Endothelial cell of umbilical vein (primary cell): ENCODE results near the gene PKD1L1. TPM values are rescaled to one million over a fixed set of nuclear protein-coding genes. Genes with fewer than 3 reads are reported as not detected.

Experiments used
- BruUV-seq: library from RNA; stranded (reverse); fragments of 400-500 nt; replicated peaks from 2 replicates; lab custom pipeline; 2021; lab: Mats Ljungman, UMichigan
- CTCF ChIA-PET: fragments of 300-600, 350-600 bp; sonication (Branson Sonifier 250); formaldehyde crosslinking; loops from one replicate; lab custom pipeline; 2021; ENCODE audit warnings: antibody characterized with exemption, inconsistent platforms; lab: Charles Lee
- POLR2A ChIA-PET: fragments of 300-600, 350-600 bp; sonication (Branson Sonifier 250); formaldehyde crosslinking; loops from one replicate; lab custom pipeline; 2021; ENCODE audit warnings: antibody characterized with exemption, inconsistent platforms; lab: Charles Lee
- DNase-seq: peaks from one replicate; pipeline ENCODE4 v3.0.0-alpha.2; 2011; ENCODE audit warnings: low read depth, low spot score
- FAIRE-seq: peaks from 2 replicates; lab custom pipeline; 2011; peaks lifted over from hg19 to GRCh38; lab: Jason Lieb, UNC
- H2AFZ ChIP-seq: 2 replicates; pipeline ENCODE4 v1.6.0; 2012; ENCODE audit warnings: low read depth, low read length, control low read depth, inconsistent platforms
- H3K27ac ChIP-seq: 2 replicates; pipeline ENCODE4 v1.5.1; 2011; ENCODE audit warnings: low read depth, mild to moderate bottlenecking, control low read depth, low read length, moderate library complexity; ENCODE audit not compliant: insufficient read depth
- H3K27me3 ChIP-seq, 2 experiments: 2 replicates each; pipeline versions ENCODE4 v1.6.0 to v1.6.1; 2011; ENCODE audit warnings: low read length in 2 of 2, mixed read lengths in 1 of 2; ENCODE audit not compliant: control insufficient read depth in 2 of 2, insufficient read depth in 2 of 2
- H3K36me3 ChIP-seq, 2 experiments: 2 replicates in 1 of 2; 3 replicates in 1 of 2; pipeline ENCODE4 v1.5.1; 2011; ENCODE audit warnings: low read length in 2 of 2, mild to moderate bottlenecking in 1 of 2, moderate library complexity in 1 of 2; ENCODE audit not compliant: control insufficient read depth in 2 of 2, insufficient read depth in 2 of 2; ENCODE audit errors: extremely low read depth in 1 of 2
- H3K4me1 ChIP-seq: 3 replicates; pipeline ENCODE4 v1.5.1; 2011; ENCODE audit warnings: mild to moderate bottlenecking, low read length; ENCODE audit not compliant: control insufficient read depth, insufficient read depth; ENCODE audit errors: extremely low read depth
- H3K4me2 ChIP-seq: 2 replicates; pipeline ENCODE4 v1.6.1; 2011; ENCODE audit warnings: low read length, control low read depth, mixed read lengths; ENCODE audit not compliant: insufficient read depth
- H3K4me3 ChIP-seq, 3 experiments: fragments of 200-600 bp in 1 of 3; sonication (generic), shearing (Covaris generic) in 1 of 3; replicated peaks in 1 of 3; 2 replicates each; pipeline ENCODE4 v1.5.1; 2011 to 2016; ENCODE audit warnings: control low read depth in 3 of 3, low read length in 3 of 3, mild to moderate bottlenecking in 2 of 3, inconsistent platforms in 1 of 3, low read depth in 1 of 3, moderate library complexity in 1 of 3; ENCODE audit not compliant: insufficient read depth in 1 of 3
- H3K79me2 ChIP-seq: 2 replicates; pipeline ENCODE4 v1.6.0; 2012; ENCODE audit warnings: low read length, inconsistent platforms; ENCODE audit not compliant: control insufficient read depth, insufficient read depth
- H3K9ac ChIP-seq: replicated peaks from 2 replicates; pipeline ENCODE3; 2011; ENCODE audit warnings: low read length, control low read depth; ENCODE audit not compliant: insufficient read depth; ENCODE audit errors: extremely low read depth
- H3K9me1 ChIP-seq: replicated peaks from 3 replicates; pipeline ENCODE4 v1.6.0; 2011; ENCODE audit warnings: mild to moderate bottlenecking, low read length; ENCODE audit not compliant: control insufficient read depth, insufficient read depth; ENCODE audit errors: extremely low read depth
- H3K9me3 ChIP-seq: replicated peaks from 2 replicates; pipeline ENCODE4 v1.5.1; 2012; ENCODE audit warnings: low read length, inconsistent platforms; ENCODE audit not compliant: control insufficient read depth, insufficient read depth
- H4K20me1 ChIP-seq: replicated peaks from 2 replicates; pipeline ENCODE3; 2011; ENCODE audit warnings: mild to moderate bottlenecking, low read length; ENCODE audit not compliant: control insufficient read depth, insufficient read depth; ENCODE audit errors: extremely low read depth
- CTCF ChIP-seq, 2 donors: IDR thresholded peaks; 1 replicate in 1 of 2; 2 replicates in 1 of 2; pipeline ENCODE4 v1.5.1; 2011; ENCODE audit warnings: low read length in 2 of 2, mild to moderate bottlenecking in 2 of 2, moderate library complexity in 2 of 2, control low read depth in 1 of 2, inconsistent platforms in 1 of 2, low read depth in 1 of 2; ENCODE audit not compliant: insufficient read depth in 1 of 2; ENCODE audit errors: extremely low read depth in 1 of 2
- EZH2 ChIP-seq: IDR thresholded peaks from 2 replicates; pipeline ENCODE4 v1.6.1; 2012; ENCODE audit warnings: borderline replicate concordance, low read depth, mild to moderate bottlenecking, moderate library complexity, low read length, inconsistent platforms; ENCODE audit not compliant: severe bottlenecking
- FOS ChIP-seq: IDR thresholded peaks from 2 replicates; pipeline ENCODE4 v1.6.1; 2011; ENCODE audit warnings: mild to moderate bottlenecking, low read length, moderate library complexity, borderline replicate concordance; ENCODE audit not compliant: insufficient read depth
- GATA2 ChIP-seq: IDR thresholded peaks from 2 replicates; pipeline ENCODE4 v1.7.0; 2011; ENCODE audit warnings: low read depth, mild to moderate bottlenecking, moderate library complexity, mixed read lengths, low read length; ENCODE audit not compliant: insufficient read length, insufficient read depth
- JUN ChIP-seq: IDR thresholded peaks from 2 replicates; pipeline ENCODE4 v1.6.1; 2011; ENCODE audit warnings: borderline replicate concordance, low read depth; ENCODE audit not compliant: insufficient read length, insufficient read depth
- MYC ChIP-seq: IDR thresholded peaks from one replicate; pipeline ENCODE4 v1.6.1; 2011; ENCODE audit warnings: mild to moderate bottlenecking, low read depth, low read length
- POLR2A ChIP-seq: IDR thresholded peaks from 2 replicates; pipeline ENCODE4 v1.6.1; 2012; ENCODE audit warnings: low read depth, mild to moderate bottlenecking, control low read depth, low read length
- POLR2AphosphoS5 ChIP-seq: IDR thresholded peaks from 2 replicates; pipeline ENCODE4 v1.6.1; 2012; ENCODE audit warnings: low read depth, mild to moderate bottlenecking, control low read depth, low read length, moderate library complexity; ENCODE audit not compliant: insufficient read depth
- dilution Hi-C: fragments of 300-500 bp; cut with MboI; formaldehyde crosslinking; loops from one replicate; pipeline ENCODE4 v1.15.0; 2019; ENCODE audit warnings: low sequenced_read_pairs; ENCODE audit not compliant: extremely low pct_ligation_motif_present
- intact Hi-C: fragments of 100-400 bp; cut with micrococcal nuclease; formaldehyde crosslinking; loops from one replicate; pipeline ENCODE4 v1.10.0; 2022
- polyA plus RNA-seq, 4 experiments: library from polyadenylated mRNA; depleted of rRNA in 3 of 4; stranded (reverse) in 3 of 4; unstranded in 1 of 4; fragments of >200 nt; gene quantifications; 2 replicates each; pipeline versions ENCODE4 v1.2.1 to v1.2.3, GENCODE V29; 2011 to 2012; ENCODE audit warnings: missing spikeins in 1 of 4
- total RNA-seq: library from RNA; stranded (reverse); gene quantifications from 2 replicates; pipeline ENCODE4 v1.2.3, GENCODE V29; 2021
- TF ChIP-seq, protein P1 (sequence below): IDR thresholded peaks from 2 replicates; pipeline ENCODE4 v1.6.1; 2011; ENCODE audit not compliant: insufficient read depth, insufficient read length

PKD1L1 gene
- total and polyA plus RNA-seq, 2 donors (not counting 3 experiments of a cell fraction or from before 2014, with no cell fraction given): 4.1 to 5.9 TPM

DNA sequence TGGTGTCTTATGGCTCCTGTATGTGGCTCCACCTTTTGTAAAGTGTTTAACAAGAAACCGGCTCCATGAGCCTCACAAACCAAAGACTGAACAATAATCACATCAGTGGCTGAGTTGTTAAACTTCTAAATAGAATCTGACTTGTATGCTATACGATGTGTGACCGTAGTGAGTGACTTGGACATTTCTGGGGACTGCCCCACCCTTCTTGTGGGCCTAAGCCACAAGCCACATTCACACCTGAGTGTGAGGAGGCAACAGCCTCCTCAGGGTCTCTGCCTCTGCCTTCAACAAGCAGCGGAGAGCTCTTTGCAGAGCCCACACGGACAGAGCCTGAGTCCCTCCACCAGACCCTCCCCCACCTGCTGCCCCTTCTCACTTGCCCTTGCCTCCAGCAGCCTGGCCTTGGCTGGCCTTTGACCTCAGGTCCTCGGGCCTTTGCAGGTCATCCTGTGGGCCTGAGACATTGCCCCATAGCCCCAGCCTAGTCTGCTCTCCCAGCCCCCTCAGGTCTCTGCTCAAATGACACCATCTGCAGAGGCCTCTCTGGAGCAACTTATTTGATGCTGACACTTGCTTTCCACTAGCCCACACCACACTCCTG is 209.6 kb downstream of the PKD1L1 start:
- Histone ChIP-seq H3K4me3 (no peak overlapping the region), H3K9me1 (no peaks in the 10 kb centered on the region), H3K79me2 (no peaks in the 10 kb centered on the region), H4K20me1 (no peaks in the 10 kb centered on the region), H3K27me3 (peaks cover 4 to 5% of the 10 kb centered on the region in 2 experiments), H3K9ac (no peak overlapping the region), H2AFZ (no peak overlapping the region), H3K4me2 (no peak overlapping the region), H3K4me1 (peaks cover 2% of the 10 kb centered on the region), H3K36me3 (no peaks in the 10 kb centered on the region), H3K9me3 (no peaks in the 10 kb centered on the region), H3K27ac (no peak overlapping the region)
- BruUV-seq: no TSS peak
- TF ChIP-seq EZH2 (no peak), MYC (no peak), POLR2AphosphoS5 (no peak), JUN (no peak), POLR2A (no peak), CTCF (IDR thresholded peaks at IDR 0.05; ENCODE audit: extremely low read depth in 1 of 2, insufficient read depth in 1 of 2, low read depth in 1 of 2, low read length in 2 of 2) (no peak), GATA2 (no peak), FOS (no peak)
- TF ChIP-seq, protein P1, sequence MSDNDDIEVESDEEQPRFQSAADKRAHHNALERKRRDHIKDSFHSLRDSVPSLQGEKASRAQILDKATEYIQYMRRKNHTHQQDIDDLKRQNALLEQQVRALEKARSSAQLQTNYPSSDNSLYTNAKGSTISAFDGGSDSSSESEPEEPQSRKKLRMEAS: no peak
- intact Hi-C loops (no loop called here), dilution Hi-C loops (no loop called here)
- no peak for FAIRE-seq
- POLR2A ChIA-PET: no interaction called here
- no peak for DNase-seq
- CTCF ChIA-PET: interaction anchor here (2.1 kb wide), 1 partner anchor 81 kb away, joined by 6 read pairs; no protein-coding TSS in a partner anchor
